Vagina (tissue), 2 donors: ENCODE data around the gene UNC79. TPM values are rescaled to one million over a fixed set of nuclear protein-coding genes. Genes with fewer than 3 reads are reported as not detected.

Source experiments
- DNase-seq, 2 donors: peaks; one replicate each; pipeline ENCODE4 v3.0.0-alpha.2; 2017; ENCODE audit errors: extremely low spot score in 2 of 2
- H3K27ac ChIP-seq: fragments of 200-600 bp; sonication (generic); one replicate; pipeline ENCODE4 v1.5.1; 2019
- H3K27me3 ChIP-seq: fragments of 200-600 bp; sonication (generic); one replicate; pipeline ENCODE4 v1.5.1; 2019
- H3K36me3 ChIP-seq, 2 donors: fragments of 200-600 bp; sonication (generic); one replicate each; pipeline ENCODE4 v1.5.1; 2017 to 2019
- H3K4me1 ChIP-seq: fragments of 200-600 bp; sonication (generic); one replicate; pipeline ENCODE4 v1.5.1; 2019
- H3K4me3 ChIP-seq, 2 donors: fragments of 200-600 bp; sonication (generic); 1 replicate in 1 of 2; 2 replicates in 1 of 2; pipeline ENCODE4 v1.5.1; 2016 to 2019
- H3K9me3 ChIP-seq: fragments of 200-600 bp; sonication (generic); one replicate; pipeline ENCODE4 v1.5.1; 2019
- POLR2A ChIP-seq, 2 donors: fragments of 450-650 bp; IDR thresholded peaks; one replicate each; pipeline ENCODE4 v1.6.1; 2017; ENCODE audit warnings: antibody characterized with exemption in 2 of 2, mild to moderate bottlenecking in 2 of 2, moderate library complexity in 2 of 2
- POLR2AphosphoS5 ChIP-seq, 2 donors: sonication (generic); formaldehyde crosslinking; IDR thresholded peaks; one replicate each; pipeline ENCODE4 v1.9.0; 2017; ENCODE audit warnings: antibody characterized with exemption in 2 of 2, mild to moderate bottlenecking in 2 of 2, low read depth in 1 of 2; ENCODE audit not compliant: insufficient read depth in 1 of 2
- intact Hi-C: fragments of 100-400 bp; cut with DNase I; formaldehyde crosslinking; loops from one replicate; pipeline ENCODE4 v1.15.1; 2023
- total RNA-seq: library from RNA; depleted of rRNA; stranded (reverse); fragments of >200 nt; gene quantifications from one replicate; pipeline ENCODE4 v1.2.3, GENCODE V29; 2016
- TF ChIP-seq, protein P1 (sequence below), 3 experiments: fragments of 450-650 bp in 2 of 3; fragments of 200-600 bp in 1 of 3; sonication (generic) in 1 of 3; IDR thresholded peaks; one replicate each; pipeline ENCODE4 v1.5.1; 2017 to 2019; ENCODE audit warnings: antibody characterized with exemption in 3 of 3, mild to moderate bottlenecking in 2 of 3, moderate library complexity in 2 of 3

Gene UNC79
- total RNA-seq, 1 donor from 2014 or later, result 0.49 TPM

DNA sequence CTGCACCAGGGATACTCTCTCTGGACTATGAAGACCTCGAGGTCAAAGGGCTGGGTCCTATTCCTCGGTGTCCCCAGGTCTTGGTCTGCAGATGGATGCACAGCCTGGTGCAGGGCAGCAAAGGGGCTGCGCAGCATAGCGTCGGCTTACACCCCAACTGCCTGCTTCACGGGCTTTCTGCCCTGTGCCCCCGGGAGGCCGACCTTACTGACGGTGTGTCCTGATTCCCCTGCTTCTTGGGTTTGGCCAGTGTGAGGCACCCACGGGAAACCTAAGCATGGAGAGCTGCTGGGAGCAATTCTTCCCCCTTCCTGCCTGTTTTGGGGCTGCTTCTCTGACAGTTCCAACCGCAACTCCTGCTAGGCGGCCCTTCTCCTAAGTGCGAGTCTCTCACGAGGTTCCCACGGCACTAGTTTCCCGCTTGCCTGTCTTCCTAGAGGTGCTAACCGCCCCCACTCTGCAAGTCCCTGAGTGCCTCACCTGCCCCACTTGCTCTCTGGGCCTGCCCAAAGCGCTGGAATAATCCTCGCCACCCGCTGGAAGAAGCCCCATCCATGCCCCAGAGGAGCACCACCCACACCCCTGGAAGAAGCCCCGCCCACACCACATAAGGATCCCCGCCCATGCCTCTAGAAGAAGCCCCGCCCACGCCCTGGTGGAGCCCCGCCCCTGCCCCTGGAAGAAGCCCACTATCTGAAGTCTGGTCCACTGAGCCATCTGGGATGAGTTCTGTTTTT is 303.5 kb downstream of the UNC79 start:
- H3K9me3 ChIP-seq, result no peaks in the 10 kb centered on the region
- no peaks in the 10 kb centered on the region for H3K27me3 ChIP-seq
- no peaks in the 10 kb centered on the region for H3K4me1 ChIP-seq
- intact Hi-C loops, result no loop called here
- H3K36me3 ChIP-seq, result peaks cover 0 to 7% of the 10 kb centered on the region in 2 donors
- DNase-seq, result no peak
- H3K4me3 ChIP-seq, result no peak overlapping the region
- TF ChIP-seq, protein P1, sequence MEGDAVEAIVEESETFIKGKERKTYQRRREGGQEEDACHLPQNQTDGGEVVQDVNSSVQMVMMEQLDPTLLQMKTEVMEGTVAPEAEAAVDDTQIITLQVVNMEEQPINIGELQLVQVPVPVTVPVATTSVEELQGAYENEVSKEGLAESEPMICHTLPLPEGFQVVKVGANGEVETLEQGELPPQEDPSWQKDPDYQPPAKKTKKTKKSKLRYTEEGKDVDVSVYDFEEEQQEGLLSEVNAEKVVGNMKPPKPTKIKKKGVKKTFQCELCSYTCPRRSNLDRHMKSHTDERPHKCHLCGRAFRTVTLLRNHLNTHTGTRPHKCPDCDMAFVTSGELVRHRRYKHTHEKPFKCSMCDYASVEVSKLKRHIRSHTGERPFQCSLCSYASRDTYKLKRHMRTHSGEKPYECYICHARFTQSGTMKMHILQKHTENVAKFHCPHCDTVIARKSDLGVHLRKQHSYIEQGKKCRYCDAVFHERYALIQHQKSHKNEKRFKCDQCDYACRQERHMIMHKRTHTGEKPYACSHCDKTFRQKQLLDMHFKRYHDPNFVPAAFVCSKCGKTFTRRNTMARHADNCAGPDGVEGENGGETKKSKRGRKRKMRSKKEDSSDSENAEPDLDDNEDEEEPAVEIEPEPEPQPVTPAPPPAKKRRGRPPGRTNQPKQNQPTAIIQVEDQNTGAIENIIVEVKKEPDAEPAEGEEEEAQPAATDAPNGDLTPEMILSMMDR (IDR thresholded peaks at IDR 0.05), result no peak
- TF ChIP-seq POLR2A (IDR thresholded peaks at IDR 0.05) (no peak), POLR2AphosphoS5 (IDR thresholded peaks at IDR 0.05; ENCODE audit: insufficient read depth in 1 of 2, low read depth in 1 of 2) (no peak)
- no peak overlapping the region for H3K27ac ChIP-seq

DNA sequence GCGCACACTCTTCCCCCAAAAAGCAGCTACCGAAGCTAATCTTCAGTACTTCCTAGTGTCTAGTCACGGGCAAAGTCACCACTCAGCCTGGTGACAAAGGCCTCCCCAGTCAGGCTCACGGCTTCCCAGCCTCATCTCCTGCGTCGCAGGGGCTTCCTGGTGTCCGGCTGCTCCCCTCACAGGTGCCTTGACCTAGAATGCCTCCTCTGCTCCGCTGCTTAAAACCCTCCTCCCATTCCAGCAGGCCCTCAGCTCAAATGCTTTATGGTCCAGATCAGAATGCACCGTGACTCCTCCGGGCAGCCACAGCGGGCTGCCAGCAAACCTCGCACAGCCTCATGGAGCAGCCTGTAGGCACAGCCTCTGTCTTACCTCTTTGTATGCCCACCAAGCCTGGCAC is 304.5 kb downstream of the UNC79 start:
- DNase-seq, result no peak
- Histone ChIP-seq H3K36me3 (peaks cover 0 to 7% of the 10 kb centered on the region in 2 donors), H3K4me1 (no peaks in the 10 kb centered on the region), H3K9me3 (no peaks in the 10 kb centered on the region), H3K4me3 (no peak overlapping the region), H3K27ac (no peak overlapping the region), H3K27me3 (no peaks in the 10 kb centered on the region)
- intact Hi-C loops, result no loop called here
- TF ChIP-seq POLR2A (IDR thresholded peaks at IDR 0.05) (no peak), POLR2AphosphoS5 (IDR thresholded peaks at IDR 0.05; ENCODE audit: insufficient read depth in 1 of 2, low read depth in 1 of 2) (no peak)
- TF ChIP-seq, protein P1 (IDR thresholded peaks at IDR 0.05), result no peak

DNA sequence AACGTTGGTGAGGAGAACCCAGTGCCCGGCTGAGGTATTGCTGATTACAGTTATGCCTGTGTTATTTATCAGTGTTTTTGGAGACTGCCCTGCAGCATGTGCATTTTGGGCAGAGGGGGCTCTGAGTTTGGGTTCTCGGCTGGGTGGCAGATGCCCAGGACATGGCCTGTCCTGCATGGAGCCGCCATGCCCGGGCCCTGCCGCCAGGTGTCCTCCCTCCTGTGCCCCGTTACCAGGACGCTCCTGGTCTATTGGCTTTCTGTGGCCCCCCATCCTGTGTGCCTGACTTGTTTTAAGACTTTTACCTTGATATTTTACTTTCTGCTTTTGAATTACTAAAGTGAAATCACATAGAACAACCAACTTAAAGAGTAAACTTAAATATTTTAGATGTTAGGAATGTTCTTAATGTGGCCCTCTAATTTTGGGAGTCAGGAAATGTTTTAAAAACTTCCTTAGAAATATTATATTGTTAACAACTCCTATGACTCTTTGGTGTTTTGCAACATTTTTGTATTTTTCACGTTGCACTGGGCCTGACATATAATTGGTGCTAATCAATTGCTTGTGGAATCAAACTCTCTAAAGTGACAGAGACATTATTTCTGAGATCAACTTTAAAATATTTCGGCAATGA is 305.8 kb downstream of the UNC79 start:
- no peaks in the 10 kb centered on the region for H3K4me1 ChIP-seq
- peaks cover 0 to 7% of the 10 kb centered on the region in 2 donors for H3K36me3 ChIP-seq
- no peak for DNase-seq
- TF ChIP-seq POLR2A (IDR thresholded peaks at IDR 0.05) (no peak), POLR2AphosphoS5 (IDR thresholded peaks at IDR 0.05; ENCODE audit: insufficient read depth in 1 of 2, low read depth in 1 of 2) (no peak)
- TF ChIP-seq, protein P1 (IDR thresholded peaks at IDR 0.05), result no peak
- H3K4me3 ChIP-seq, result no peak overlapping the region
- no peak overlapping the region for H3K27ac ChIP-seq
- no peaks in the 10 kb centered on the region for H3K27me3 ChIP-seq
- intact Hi-C loops, result no loop called here
- H3K9me3 ChIP-seq, result no peaks in the 10 kb centered on the region

DNA sequence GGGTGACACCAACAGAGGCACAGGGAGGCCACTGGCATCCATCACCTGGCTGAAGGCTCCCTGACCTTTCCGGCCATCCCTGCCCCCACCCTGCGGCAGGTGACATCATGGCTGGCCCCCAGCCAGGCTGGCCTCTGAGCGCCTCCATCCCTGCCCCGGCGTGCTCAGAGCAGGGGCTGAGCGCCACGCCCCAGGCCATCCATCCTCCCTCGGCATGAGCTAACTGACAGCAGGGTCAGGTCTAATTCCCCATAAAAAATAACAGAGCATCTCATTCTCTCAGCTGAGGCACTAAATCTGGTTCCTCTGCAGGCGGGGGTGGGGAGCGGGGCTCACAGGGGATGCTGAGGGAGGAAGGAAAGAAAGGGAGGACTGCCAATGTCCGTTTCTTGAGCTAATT is 306.9 kb downstream of the UNC79 start:
- Histone ChIP-seq H3K4me1 (no peaks in the 10 kb centered on the region), H3K36me3 (peaks cover 0 to under 1% of the 10 kb centered on the region in 2 donors), H3K27me3 (no peaks in the 10 kb centered on the region), H3K27ac (no peak overlapping the region), H3K9me3 (no peaks in the 10 kb centered on the region), H3K4me3 (no peak overlapping the region)
- intact Hi-C loops, result no loop called here
- TF ChIP-seq POLR2AphosphoS5 (IDR thresholded peaks at IDR 0.05; ENCODE audit: insufficient read depth in 1 of 2, low read depth in 1 of 2) (no peak), POLR2A (IDR thresholded peaks at IDR 0.05) (no peak)
- TF ChIP-seq, protein P1 (IDR thresholded peaks at IDR 0.05), result no peak
- DNase-seq, result no peak
